NCI-H1092 treated with DMSO at 0.1 percent for 48 hours (cell line): ENCODE measurements around the gene COL27A1.
"Not testable (repeated sequence)": the region's sequence is repeated elsewhere in the genome, so short reads cannot be mapped to it uniquely, and the experiment has no call there.

ENCODE experiments used
- DNase-seq: peaks from one replicate; lab custom pipeline; 2025; lab: John Stamatoyannopoulos, UW

COL27A1 gene

DNA sequence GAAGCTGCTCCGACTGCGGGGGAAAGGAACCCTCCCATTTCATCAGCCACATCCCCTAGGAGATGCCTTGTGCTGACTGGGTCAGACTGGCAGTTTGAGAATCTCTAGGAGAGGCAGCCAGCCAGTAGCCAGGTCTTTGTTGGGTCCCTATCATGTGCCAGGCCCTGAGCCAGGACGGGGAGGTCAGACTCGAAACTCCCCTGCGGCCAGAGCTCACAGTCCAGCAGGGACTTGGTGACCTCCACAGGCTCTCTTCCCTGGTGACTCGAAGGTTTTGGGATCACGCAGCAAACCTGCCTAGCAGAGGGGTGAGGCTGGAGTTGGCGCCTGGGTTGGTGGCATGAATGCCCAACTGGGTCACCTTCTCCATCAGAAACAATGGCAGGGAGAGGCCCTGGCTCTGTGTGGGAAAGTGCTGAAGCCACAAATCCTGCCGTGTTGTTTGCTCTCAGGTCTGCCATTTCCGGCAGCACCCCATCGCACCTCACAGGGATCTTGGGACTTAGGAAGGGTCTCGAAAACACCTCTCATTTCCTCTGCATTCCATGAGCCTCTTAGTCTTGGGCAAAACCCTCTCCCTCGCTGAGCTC, 153.1 kb downstream of the COL27A1 start:
- DNase-seq, result no peak

GRCh38 chr9:114309096-114309495, 153.8 kb downstream of the COL27A1 start:
- no peak for DNase-seq

DNA sequence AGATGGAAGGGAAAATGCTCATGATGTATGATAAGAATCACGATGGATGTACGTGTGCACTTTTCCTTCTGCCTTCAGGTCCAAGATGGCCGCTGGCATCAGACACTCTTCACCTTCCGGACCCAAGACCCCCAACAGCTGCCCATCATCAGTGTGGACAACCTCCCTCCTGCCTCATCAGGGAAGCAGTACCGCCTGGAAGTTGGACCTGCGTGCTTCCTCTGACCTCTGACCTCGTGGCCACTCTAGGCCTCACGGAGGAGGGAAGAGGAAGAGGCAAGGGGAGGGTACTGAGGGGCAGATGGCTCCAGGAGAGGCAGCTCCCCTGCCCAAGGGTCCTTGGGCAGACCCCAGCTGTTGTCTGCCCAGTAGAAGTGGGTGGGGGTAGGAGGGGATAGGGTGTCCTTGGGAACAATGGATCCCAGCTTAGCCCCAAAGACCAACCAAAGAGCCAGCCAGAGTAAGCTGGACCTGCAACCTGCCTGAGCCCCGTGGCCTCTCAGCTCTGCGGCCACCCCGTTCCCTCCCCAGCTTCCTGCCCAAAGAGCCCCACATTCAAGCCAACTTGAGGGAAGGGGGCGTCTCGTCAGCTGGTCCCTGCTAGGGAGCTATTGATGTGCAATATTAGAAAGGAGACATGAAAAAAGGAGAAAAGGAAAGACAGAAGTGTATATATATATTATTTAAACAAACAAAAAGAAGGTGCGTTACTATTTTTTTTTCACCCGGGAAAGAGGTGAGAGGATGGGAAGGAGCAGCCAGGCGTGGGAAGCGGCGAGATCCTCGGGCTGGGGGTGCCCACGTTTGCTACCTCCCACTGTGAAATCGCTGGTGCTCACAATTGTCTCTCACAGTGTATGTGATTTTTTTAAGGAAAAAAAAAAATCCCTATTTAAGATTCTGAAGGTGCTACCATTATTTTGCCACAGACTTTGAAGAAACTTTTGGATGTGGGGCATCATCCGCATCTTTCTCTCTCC, 155.4 kb downstream of the COL27A1 start:
- DNase-seq, result no peak

DNA sequence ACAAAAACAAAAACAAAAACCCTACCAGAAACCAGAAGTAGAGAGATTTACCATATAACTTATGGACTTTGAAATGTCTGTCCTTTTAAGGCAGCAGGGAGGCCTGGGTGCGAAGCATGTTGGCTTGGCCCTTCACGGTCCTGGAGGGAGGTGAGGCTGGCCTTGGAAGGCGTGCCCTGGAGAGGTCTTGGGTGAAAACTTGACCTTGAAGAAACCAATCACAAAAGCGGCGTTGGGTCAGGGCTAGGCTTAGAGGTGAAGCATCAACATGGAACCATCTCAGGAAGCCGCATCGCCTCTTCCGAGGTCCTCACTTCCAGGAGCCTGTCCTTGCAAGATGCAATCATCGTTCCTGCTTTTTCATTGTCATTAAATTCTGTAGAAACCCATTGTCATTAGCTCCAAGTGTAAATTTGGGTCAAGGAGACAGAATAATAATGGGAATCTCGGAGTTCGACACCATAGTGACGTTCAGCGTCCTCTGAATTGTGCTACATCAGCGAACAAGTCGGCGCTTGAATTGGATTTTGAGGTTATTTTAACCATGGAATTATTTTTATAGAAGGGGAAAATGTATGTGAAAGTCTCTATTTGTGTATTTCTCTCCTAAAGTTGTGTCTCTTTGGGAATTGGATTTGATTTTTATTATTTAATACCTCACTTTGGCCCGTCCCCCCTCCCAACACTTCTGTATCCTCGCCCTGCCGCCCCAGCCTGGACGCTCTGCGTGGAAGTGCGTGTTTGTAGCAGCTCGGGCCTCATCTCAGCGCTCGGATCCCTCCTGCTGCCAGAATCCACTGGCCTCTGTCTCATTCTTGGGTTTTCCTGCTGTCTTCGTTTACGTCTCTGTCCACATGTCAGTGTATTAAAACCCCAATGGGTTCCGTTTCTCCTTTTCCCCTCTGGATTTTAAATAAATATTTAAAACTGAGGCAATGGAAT, 156.5 kb downstream of the COL27A1 start:
- DNase-seq, result no peak

GRCh38 chr9:114312513-114312875, 157.2 kb downstream of the COL27A1 start:
- no peak for DNase-seq

- no peak for DNase-seq
Measured at GRCh38 chr9:114313186-114313585, 157.8 kb downstream of the COL27A1 start.

GRCh38 chr9:114314256-114314867, 159.0 kb downstream of the COL27A1 start:
- DNase-seq, result no peak

- DNase-seq, result no peak
Measured at GRCh38 chr9:114314881-114315722, 159.8 kb downstream of the COL27A1 start.

DNA sequence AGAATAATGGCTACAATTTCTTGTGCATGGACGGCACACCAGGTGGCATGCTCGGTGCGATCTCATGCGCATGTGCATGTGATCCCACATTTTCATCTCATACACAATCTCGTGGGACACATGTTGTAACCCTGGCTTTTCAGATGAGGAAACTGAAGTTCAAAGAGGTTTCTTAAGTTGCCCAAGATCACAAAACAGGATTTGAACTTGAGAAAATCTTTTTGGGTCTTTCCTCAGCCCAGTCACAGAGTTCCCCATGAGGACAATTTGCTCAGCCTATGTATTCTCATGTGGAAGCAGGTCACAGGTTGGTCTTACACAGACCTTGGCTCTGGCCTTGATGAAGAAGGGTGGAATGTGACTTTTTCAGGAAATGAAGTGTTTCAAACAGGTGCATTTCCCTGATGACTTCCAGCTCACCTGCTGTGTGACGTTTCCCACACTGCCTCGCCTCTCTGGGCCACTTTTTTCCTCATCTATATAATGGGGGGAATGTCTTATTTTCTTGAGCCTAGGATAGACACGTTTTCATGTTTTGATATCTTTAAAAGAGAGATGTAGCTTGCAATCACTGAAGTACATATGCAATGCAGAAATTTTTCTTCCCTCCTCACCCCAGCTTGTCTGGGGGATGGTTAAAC, 160.5 kb downstream of the COL27A1 start:
- no peak for DNase-seq

DNA sequence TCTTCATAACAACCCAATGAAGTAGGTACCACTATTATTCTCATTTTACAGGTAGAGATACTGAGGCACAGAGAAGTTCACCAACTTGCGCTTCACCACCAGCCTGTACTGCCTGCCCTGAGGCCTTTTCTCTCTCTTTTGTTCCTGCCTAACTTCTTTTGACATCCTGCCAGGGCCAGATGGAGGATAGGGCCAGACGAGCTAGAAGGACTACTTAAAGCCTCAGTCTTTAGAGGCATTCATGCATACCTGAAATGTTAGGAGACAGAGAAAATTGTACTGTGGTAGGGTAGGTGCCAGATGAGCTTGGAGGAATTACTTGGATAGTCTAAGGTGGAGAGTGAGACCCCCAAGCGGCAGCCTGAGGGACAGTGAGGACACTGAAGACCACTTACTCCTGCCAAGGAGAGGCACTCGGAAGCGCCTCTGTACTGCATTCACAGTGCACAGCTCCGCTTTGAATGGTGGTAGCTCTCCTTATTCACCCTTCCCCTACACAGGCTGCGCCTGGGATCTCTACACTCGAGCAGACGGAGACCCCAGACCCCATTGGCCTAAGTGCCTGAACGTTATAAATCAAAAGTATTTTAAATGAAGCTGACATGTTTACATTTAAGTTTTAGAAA, 161.4 kb downstream of the COL27A1 start:
- DNase-seq, result no peak

DNA sequence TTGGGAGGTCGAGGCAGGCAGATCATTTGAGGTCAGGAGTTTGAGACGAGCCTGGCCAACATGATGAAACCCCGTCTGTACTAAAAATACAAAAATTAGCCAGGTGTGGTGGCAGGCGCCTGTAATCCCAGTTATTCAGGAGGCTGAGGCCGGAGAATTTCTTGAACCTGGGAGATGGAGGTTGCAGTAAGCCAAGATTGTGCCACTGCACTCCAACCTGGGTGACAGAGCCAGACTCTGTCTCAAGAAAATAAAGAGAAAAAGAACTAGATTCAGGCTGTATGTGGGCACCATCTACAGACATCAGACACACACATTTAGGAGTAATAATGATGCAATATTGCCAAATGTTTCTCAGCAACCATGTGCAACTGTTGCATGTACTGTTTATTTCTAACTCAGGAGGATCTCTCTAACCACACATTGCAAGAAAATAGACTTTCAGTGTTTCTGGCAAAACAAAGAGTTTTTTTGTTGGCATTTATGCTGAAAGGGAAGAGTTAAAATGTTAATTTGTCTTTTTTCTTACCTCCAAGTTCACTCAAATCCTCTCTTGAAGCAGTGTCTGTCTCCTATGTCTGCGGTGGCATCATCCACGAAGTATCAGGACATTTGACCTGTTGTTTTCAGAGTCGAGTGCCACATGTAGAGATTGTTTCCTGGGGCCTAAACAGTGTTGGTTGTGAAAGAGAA, 162.5 kb downstream of the COL27A1 start:
- no peak for DNase-seq

DNA sequence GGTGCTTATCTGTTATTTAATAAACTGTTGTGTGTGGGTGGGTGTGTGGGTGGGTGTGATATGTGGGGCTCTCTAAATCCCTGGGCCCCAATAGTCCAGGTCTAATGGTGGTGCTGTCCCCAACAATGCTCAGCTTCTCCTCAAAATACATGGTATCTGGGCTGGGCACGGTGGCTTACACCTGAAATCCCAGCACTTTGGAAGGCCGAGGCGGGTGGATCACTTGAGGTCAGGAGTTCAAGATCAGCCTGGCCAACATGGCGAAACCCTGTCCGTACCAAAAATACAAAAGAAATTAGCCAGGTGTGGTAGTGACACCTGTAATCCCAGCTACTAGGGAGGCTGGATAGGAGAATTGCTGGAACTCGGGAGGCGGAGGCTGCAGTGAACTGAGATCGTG, 163.1 kb downstream of the COL27A1 start:
- DNase-seq, result no peak

- DNase-seq, result no peak
Measured at GRCh38 chr9:114319147-114319546, 163.8 kb downstream of the COL27A1 start.

- DNase-seq, result not testable (repeated sequence)
Measured at GRCh38 chr9:114320710-114321109, 165.4 kb downstream of the COL27A1 start.

DNA sequence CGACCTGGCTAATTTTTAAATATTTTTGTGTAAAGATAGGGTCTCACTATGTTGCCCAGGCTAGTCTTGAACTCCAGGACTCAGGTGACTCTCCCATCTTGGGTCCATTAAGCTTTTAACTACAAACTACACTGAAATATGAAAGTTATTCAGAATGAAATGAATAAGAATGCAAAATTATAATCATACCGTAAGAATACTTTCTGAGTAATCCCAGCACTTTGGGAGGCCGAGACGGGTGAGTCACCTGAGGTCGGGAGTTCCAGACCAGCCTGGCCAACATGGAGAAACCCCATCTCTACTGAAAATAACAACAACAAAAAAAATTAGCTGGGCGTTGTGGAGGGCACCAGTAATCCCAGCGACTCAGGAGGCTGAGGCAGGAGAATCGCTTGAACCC, 166.4 kb downstream of the COL27A1 start:
- DNase-seq, result no peak

GRCh38 chr9:114322160-114322818, 167.0 kb downstream of the COL27A1 start:
- DNase-seq, result not testable (repeated sequence)

DNA sequence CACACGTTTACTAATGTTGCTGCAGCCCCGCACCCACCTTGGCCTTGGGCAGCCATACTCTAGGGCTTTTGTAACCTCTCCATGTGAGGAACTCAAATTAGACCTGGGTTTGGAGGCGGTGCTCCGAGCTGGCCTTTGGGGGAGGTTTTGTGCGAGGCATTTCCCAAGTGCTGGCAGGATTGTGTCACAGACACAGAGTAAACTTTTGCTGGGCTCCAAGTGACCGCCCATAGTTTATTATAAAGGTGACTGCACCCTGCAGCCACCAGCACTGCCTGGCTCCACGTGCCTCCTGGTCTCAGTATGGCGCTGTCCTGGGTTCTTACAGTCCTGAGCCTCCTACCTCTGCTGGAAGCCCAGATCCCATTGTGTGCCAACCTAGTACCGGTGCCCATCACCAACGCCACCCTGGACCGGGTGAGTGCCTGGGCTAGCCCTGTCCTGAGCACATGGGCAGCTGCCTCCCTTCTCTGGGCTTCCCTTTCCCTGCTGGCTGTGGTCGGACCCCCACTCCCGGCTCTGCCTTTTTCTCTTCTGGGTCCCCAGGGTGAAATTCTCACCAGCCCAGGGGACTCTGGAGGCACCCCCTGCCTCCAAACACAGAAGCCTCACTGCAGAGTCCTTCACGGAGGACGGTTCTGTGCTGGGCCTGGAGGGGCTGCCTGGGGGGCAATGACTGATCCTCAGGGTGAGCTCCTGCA, 167.6 kb downstream of the COL27A1 start, which contains the start of gene ORM1:
Gene ORM1, plus strand, starts transcription at position 268 of the 701 bp plus-strand sequence. Its CDS starts 36 bp downstream, at position 304.
- DNase-seq, result not testable (repeated sequence)

- DNase-seq, result not testable (repeated sequence)
Measured at GRCh38 chr9:114323849-114324248, 168.5 kb downstream of the COL27A1 start.
